Activated T-cell treated with anti-CD3 and anti-CD28 coated beads, Interleukin-2, amount 50 U/mL, for 24 hours (primary cell): ENCODE measurements around the gene NCAPG.

Experiments
- DNase-seq: peaks from one replicate; pipeline ENCODE4 v3.0.0-alpha.2; 2020
- H3K27ac Mint-ChIP-seq: 2 replicates; pipeline ENCODE4 v1.8.0; 2020; ENCODE audit warnings: mild to moderate bottlenecking, mixed read lengths
- H3K27me3 Mint-ChIP-seq: 2 replicates; pipeline ENCODE4 v1.8.0; 2020; ENCODE audit warnings: mixed read lengths
- H3K36me3 Mint-ChIP-seq: 2 replicates; pipeline ENCODE4 v1.8.0; 2020; ENCODE audit warnings: low read depth, mixed read lengths
- H3K4me1 Mint-ChIP-seq: 2 replicates; pipeline ENCODE4 v1.8.0; 2020; ENCODE audit warnings: low read depth, mixed read lengths
- H3K4me3 Mint-ChIP-seq: 2 replicates; pipeline ENCODE4 v1.8.0; 2020; ENCODE audit warnings: mild to moderate bottlenecking, moderate library complexity, mixed read lengths
- H3K9me3 Mint-ChIP-seq: 2 replicates; pipeline ENCODE4 v1.8.0; 2020; ENCODE audit warnings: mixed read lengths

NCAPG gene

GRCh38 chr4:17876943-17877342 lies 66.2 kb downstream of the NCAPG start:
- Mint-ChIP-seq H3K36me3 (peaks cover 7% of the 10 kb centered on the region), H3K27ac (no peak overlapping the region)
- DNase-seq, result no peak

GRCh38 chr4:17877661-17878060 lies 66.9 kb downstream of the NCAPG start:
- Mint-ChIP-seq H3K4me3 (no peak overlapping the region), H3K36me3 (peaks cover 7% of the 10 kb centered on the region), H3K4me1 (peaks cover 5% of the 10 kb centered on the region), H3K27ac (no peak overlapping the region), H3K27me3 (no peaks in the 10 kb centered on the region), H3K9me3 (peaks cover 9% of the 10 kb centered on the region)
- no peak for DNase-seq

More at GRCh38 chr4:17876943-17877342, 66.2 kb downstream of the NCAPG start:
- H3K4me3 Mint-ChIP-seq, result no peak overlapping the region
- H3K4me1 Mint-ChIP-seq, result peaks cover 5% of the 10 kb centered on the region
- H3K27me3 Mint-ChIP-seq, result no peaks in the 10 kb centered on the region
- H3K9me3 Mint-ChIP-seq, result peaks cover 9% of the 10 kb centered on the region

GRCh38 chr4:17884063-17884462 lies 73.3 kb downstream of the NCAPG start:
- DNase-seq, result no peak
- H3K4me1 Mint-ChIP-seq, result no peaks in the 10 kb centered on the region
- no peaks in the 10 kb centered on the region for H3K9me3 Mint-ChIP-seq
- no peaks in the 10 kb centered on the region for H3K27me3 Mint-ChIP-seq
- no peak overlapping the region for H3K4me3 Mint-ChIP-seq
- peaks cover 23% of the 10 kb centered on the region for H3K36me3 Mint-ChIP-seq
- H3K27ac Mint-ChIP-seq, result no peak overlapping the region

GRCh38 chr4:17884511-17884910 lies 73.7 kb downstream of the NCAPG start:
- peaks cover 23% of the 10 kb centered on the region for H3K36me3 Mint-ChIP-seq
- H3K27ac Mint-ChIP-seq, result no peak overlapping the region
- H3K27me3 Mint-ChIP-seq, result no peaks in the 10 kb centered on the region
- H3K4me1 Mint-ChIP-seq, result no peaks in the 10 kb centered on the region
- DNase-seq, result no peak
- H3K9me3 Mint-ChIP-seq, result no peaks in the 10 kb centered on the region
- H3K4me3 Mint-ChIP-seq, result no peak overlapping the region

- H3K27me3 Mint-ChIP-seq, result no peaks in the 10 kb centered on the region
- no peaks in the 10 kb centered on the region for H3K9me3 Mint-ChIP-seq
- peaks cover 9% of the 10 kb centered on the region for H3K36me3 Mint-ChIP-seq
- H3K4me3 Mint-ChIP-seq, result no peak overlapping the region
- no peak overlapping the region for H3K27ac Mint-ChIP-seq
- no peak for DNase-seq
- no peaks in the 10 kb centered on the region for H3K4me1 Mint-ChIP-seq
Measured at GRCh38 chr4:17889692-17890091, 78.9 kb downstream of the NCAPG start.

GRCh38 chr4:17894421-17894820 lies 83.6 kb downstream of the NCAPG start:
- Mint-ChIP-seq H3K36me3 (peaks cover 8% of the 10 kb centered on the region), H3K9me3 (no peaks in the 10 kb centered on the region), H3K27me3 (no peaks in the 10 kb centered on the region), H3K4me3 (no peak overlapping the region), H3K27ac (no peak overlapping the region), H3K4me1 (no peaks in the 10 kb centered on the region)
- no peak for DNase-seq
